Endothelial cell (in vitro differentiated cells): ENCODE measurements around the gene CLCN2. TPM values are rescaled to one million over a fixed set of nuclear protein-coding genes. Genes with fewer than 3 reads are reported as not detected.

ENCODE experiments used
- DNase-seq: peaks from one replicate; pipeline ENCODE4 v3.0.0; 2021; ENCODE audit warnings: low spot score
- H3K27ac Mint-ChIP-seq: one replicate; pipeline ENCODE4 v1.8.0; 2021; ENCODE audit warnings: mixed read lengths, inconsistent platforms; ENCODE audit not compliant: unreplicated experiment
- H3K27me3 Mint-ChIP-seq: one replicate; pipeline ENCODE4 v1.8.0; 2021; ENCODE audit warnings: mild to moderate bottlenecking, moderate library complexity, mixed read lengths, inconsistent platforms; ENCODE audit not compliant: unreplicated experiment
- H3K36me3 Mint-ChIP-seq: one replicate; pipeline ENCODE4 v1.8.0; 2021; ENCODE audit warnings: mild to moderate bottlenecking, low read depth, mixed read lengths, inconsistent platforms; ENCODE audit not compliant: unreplicated experiment
- H3K4me1 Mint-ChIP-seq: one replicate; pipeline ENCODE4 v1.8.0; 2021; ENCODE audit warnings: mild to moderate bottlenecking, mixed read lengths, inconsistent platforms; ENCODE audit not compliant: unreplicated experiment
- H3K4me3 Mint-ChIP-seq: one replicate; pipeline ENCODE4 v1.8.0; 2021; ENCODE audit warnings: mild to moderate bottlenecking, mixed read lengths, inconsistent platforms; ENCODE audit not compliant: unreplicated experiment
- H3K9me3 Mint-ChIP-seq: one replicate; pipeline ENCODE4 v1.8.0; 2021; ENCODE audit warnings: mixed read lengths, inconsistent platforms; ENCODE audit not compliant: unreplicated experiment
- total RNA-seq: library from RNA; stranded (reverse); fragmentation: NEBNext Ultra II Directional; extraction: Animal tissue kit (Norgen Biotek cat#: 25700); gene quantifications from one replicate; pipeline ENCODE4 v1.2.1, GENCODE V29; 2021; ENCODE audit not compliant: unreplicated experiment
- TF ChIP-seq, protein P1 (sequence below): fragments of 200-600 bp; sonication (generic); IDR thresholded peaks from one replicate; pipeline ENCODE4 v1.5.0; 2021; ENCODE audit warnings: antibody characterized with exemption; ENCODE audit not compliant: unreplicated experiment

Gene CLCN2
- total RNA-seq, 1 donor from 2014 or later = 6.3 TPM

DNA sequence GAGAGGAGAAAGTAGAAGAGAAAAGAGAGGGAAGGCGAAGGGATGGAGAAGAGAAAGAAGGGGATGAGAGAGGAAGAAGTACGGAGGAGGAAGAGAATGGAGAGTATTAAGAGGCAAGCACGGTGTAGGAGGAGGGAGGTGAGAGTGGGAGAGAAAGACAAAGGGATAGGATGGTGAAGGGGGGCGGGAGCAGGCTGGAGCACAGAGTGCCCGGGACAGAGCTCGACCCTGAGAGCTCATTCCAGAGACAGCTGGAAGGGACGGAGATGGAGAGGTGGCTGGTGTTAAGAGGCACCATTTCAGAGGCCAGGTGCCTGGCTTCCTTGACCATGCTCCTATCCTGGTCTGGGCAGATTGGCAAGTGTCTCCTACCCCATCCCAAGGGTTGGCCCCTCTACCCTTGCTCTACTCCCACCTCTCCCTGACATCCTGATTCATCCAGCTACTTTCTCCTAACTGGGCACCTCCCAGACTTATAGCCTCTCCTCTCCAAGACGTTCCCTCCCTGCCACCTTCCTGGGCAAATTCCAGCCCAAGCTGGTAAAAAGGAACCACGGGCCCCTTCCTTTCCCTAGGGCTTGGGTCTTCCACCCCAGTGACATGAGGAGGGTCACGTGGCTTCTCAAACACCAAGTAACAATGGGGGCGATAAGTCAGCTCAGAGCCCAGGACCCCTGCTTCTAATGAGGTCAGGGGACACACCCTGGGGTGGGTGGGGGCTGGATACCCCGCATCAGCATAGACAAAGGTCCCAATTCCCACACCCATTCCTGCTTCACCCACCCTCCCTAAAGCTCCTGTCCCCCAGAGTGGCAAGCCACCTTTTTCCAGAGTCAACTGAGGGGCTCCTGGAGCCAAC is 1.1 kb downstream of the CLCN2 start:
- TF ChIP-seq, protein P1, sequence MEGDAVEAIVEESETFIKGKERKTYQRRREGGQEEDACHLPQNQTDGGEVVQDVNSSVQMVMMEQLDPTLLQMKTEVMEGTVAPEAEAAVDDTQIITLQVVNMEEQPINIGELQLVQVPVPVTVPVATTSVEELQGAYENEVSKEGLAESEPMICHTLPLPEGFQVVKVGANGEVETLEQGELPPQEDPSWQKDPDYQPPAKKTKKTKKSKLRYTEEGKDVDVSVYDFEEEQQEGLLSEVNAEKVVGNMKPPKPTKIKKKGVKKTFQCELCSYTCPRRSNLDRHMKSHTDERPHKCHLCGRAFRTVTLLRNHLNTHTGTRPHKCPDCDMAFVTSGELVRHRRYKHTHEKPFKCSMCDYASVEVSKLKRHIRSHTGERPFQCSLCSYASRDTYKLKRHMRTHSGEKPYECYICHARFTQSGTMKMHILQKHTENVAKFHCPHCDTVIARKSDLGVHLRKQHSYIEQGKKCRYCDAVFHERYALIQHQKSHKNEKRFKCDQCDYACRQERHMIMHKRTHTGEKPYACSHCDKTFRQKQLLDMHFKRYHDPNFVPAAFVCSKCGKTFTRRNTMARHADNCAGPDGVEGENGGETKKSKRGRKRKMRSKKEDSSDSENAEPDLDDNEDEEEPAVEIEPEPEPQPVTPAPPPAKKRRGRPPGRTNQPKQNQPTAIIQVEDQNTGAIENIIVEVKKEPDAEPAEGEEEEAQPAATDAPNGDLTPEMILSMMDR = no peak
- H3K27ac Mint-ChIP-seq = peak overlapping the region; percentile 58
- no peak for DNase-seq
- no peaks in the 10 kb centered on the region for H3K9me3 Mint-ChIP-seq
- peaks cover 13% of the 10 kb centered on the region for H3K36me3 Mint-ChIP-seq
- H3K27me3 Mint-ChIP-seq = peaks cover 9% of the 10 kb centered on the region
- H3K4me1 Mint-ChIP-seq = peaks cover 18% of the 10 kb centered on the region
- H3K4me3 Mint-ChIP-seq = peak overlapping the region; percentile 89

DNA sequence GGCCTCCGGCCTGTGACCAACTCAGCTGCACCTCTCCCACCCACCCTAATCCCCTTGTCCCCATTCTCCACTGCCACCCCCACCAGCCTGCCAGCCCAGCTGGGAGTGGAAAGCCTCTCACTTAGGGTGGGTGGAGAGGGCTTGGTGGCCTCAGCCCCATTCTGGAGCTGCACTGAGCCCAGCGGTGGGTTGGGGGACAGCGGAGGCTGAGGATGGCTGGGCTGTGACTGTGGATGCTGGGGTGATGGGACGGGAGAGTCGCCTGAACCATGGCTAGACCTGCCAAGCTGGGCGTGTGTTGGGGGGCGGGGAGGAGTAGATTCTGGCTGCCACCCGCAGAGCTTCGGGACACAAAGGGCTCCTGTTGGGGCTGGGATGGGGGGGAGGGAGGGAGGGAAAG is 1.8 kb downstream of the CLCN2 start:
- Mint-ChIP-seq H3K4me1 (peaks cover 11% of the 10 kb centered on the region), H3K4me3 (no peak overlapping the region), H3K36me3 (peaks cover 8% of the 10 kb centered on the region), H3K27ac (no peak overlapping the region), H3K9me3 (no peaks in the 10 kb centered on the region), H3K27me3 (peaks cover 9% of the 10 kb centered on the region)
- TF ChIP-seq, protein P1 = no peak
- DNase-seq = no peak

DNA sequence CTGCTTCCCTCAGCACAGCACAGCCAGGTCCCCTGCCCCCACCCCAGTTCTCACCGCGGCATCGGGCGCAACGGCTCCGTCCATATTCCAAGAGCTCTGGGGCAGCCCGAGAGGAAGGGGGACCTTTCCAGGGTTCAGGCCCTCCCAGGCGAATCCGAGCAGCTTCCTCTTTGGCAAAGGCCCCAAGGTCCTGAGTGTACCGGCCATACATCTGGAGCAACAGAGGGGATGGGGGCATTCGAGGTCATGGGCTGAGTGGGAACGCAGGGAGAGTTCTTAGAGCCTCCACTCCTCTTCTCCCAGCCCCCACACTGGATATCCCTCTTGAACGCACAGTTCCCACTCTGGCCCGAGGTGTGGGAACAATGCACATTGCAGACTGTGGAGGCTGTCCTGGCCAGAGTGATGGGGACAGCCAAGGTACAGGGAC is 2.5 kb downstream of the CLCN2 start:
- Mint-ChIP-seq H3K36me3 (peaks cover 5% of the 10 kb centered on the region), H3K4me1 (peaks cover 7% of the 10 kb centered on the region), H3K4me3 (no peak overlapping the region), H3K9me3 (no peaks in the 10 kb centered on the region), H3K27ac (no peak overlapping the region), H3K27me3 (peaks cover 7% of the 10 kb centered on the region)
- no peak for DNase-seq
- TF ChIP-seq, protein P1 = no peak

DNA sequence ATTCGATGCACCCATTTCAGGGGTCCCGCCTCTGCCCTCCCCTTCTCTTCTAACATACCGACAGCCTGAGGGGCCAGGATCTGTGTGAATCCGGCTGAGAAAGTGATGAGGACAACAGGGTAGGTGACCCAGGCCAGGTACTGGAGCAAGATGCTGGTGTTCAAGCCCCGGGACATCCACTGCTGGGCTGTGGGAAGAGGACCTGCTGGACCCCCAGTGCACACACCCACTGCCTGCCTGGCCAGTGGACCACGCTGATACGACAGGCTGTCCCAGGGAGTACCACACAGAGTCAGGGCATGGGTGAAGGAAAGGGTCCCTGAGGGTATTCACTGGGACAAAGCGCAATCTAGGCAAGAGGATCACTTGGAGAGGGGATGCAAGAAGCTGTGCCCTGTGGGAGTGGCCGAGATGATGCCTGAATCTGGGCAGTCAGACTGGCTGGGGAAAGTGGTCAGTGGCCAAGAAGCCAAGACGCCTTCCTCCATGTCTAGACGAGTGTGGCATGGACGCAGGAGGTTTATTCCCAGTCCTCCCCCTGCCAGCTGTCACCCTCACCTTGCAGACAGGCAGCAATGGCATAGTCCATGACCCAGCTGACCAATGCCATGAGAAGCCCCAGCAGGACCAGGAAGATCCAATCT is 3.2 kb downstream of the CLCN2 start:
- Mint-ChIP-seq H3K9me3 (no peaks in the 10 kb centered on the region), H3K36me3 (peaks cover 5% of the 10 kb centered on the region), H3K27ac (no peak overlapping the region), H3K27me3 (peaks cover 6% of the 10 kb centered on the region), H3K4me3 (no peak overlapping the region), H3K4me1 (peaks cover 4% of the 10 kb centered on the region)
- TF ChIP-seq, protein P1 = no peak
- no peak for DNase-seq
